DMS153 (cell line): ENCODE data around the gene GGA2.

ENCODE experiments used
- DNase-seq: peaks from one replicate; lab custom pipeline; 2025; lab: John Stamatoyannopoulos, UW

The GGA2 gene

GRCh38 chr16:23416816-23417215, 93.5 kb downstream of the GGA2 start:
- no peak for DNase-seq

GRCh38 chr16:23414731-23415130, 95.6 kb downstream of the GGA2 start:
- DNase-seq: no peak
